ENCODE results near the gene PCDHGA4.
"Not testable (repeated sequence)": the region's sequence is repeated elsewhere in the genome, so short reads cannot be mapped to it uniquely, and the experiment has no call there.

Gene PCDHGA4

DNA sequence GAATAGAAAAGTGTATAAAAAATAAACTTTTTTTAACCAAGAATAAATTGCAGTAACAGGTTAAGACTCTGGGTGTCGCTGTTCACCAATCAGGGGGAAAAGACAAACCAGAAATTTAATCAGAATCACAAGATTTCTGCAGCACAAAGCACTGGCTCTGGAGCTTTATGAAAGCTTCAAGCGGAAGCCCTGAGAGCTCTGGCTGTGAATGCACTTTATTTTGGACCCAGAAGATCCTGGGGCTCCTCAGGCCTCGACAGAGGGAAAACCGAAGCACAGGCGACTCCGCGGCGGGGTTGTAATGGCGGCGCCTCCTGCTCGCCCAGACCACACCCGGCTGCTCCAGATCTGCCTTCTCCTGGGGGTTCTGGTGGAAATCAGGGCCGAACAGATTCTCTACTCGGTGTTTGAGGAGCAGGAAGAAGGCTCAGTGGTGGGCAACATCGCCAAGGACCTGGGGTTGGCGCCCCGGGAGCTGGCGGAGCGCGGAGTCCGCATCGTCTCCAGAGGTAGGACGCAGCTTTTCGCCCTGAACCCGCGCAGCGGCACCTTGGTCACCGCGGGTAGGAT lies at the start of gene PCDHGA4:
Gene PCDHGA4, plus strand, starts transcription at position 122 of the 570 bp plus-strand sequence. Its CDS starts 87 bp downstream, at position 209.
- no peak for DNase-seq

- no peak for DNase-seq
These were observed 48.2 kb upstream of the PCDHGA4 start for GRCh38 chr5:141306630-141307029.

DNA sequence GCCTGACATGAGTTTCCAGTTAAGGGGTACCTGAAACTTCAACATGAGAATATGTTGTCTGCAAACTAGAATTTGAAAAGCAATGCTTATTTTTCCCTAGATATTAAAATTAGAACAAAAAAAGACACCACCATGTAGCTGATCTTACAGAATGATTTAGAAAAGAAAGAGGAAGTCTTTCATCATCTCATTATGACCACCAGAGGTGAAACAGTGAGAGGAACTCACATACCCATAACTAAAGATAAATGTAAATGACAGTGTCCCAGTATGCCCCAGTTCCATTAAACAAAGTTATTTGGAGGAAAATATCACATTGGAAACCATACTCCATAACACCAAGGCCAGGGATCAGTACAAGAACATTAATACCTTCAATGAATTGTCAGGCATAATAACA lies 41.1 kb upstream of the PCDHGA4 start:
- no peak for DNase-seq

GRCh38 chr5:141316963-141317362 lies 37.9 kb upstream of the PCDHGA4 start:
- not testable (repeated sequence) for DNase-seq

DNA sequence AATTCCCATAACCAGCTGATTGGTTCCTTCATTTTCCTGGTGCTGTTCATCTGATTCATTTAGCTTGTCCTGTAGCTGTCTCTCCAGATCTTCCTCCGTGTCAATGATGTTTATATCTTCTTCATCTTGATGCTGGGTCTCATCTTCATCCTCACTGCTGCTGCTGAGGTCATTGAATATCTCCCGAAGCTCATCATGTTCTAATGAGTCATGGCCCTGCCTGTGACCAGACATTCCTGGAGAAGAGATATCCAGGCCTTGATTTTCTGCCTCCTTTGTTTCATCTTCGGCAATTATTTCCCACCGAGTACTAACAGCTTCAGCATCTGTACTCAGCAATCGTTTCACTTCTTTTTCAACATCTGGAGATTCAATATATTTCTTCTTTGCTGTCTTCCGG lies 35.6 kb upstream of the PCDHGA4 start:
- no peak for DNase-seq

GRCh38 chr5:141319699-141320098 lies 35.1 kb upstream of the PCDHGA4 start:
- DNase-seq, result no peak

- DNase-seq, result peak; percentile 81 to 93
These were observed 34.3 kb upstream of the PCDHGA4 start, which contains the start of gene TAF7 for GRCh38 chr5:141320225-141321169. Gene TAF7, minus strand, starts transcription at chr5:141320784. Its CDS starts 740 bp downstream, at chr5:141320044.

GRCh38 chr5:141322261-141322660 lies 32.6 kb upstream of the PCDHGA4 start:
- no peak for DNase-seq

- DNase-seq, result peak in 1 of 2 experiments; percentile 39
These were observed 28.6 kb upstream of the PCDHGA4 start for GRCh38 chr5:141326088-141326854.

GRCh38 chr5:141328231-141328630 lies 26.6 kb upstream of the PCDHGA4 start:
- DNase-seq, result no peak

GRCh38 chr5:141330299-141331080 lies 24.3 kb upstream of the PCDHGA4 start, which contains the start of gene PCDHGA1:
Gene PCDHGA1, plus strand, starts transcription at chr5:141330514.
- DNase-seq, result peak in 1 of 2 experiments; percentile 40

GRCh38 chr5:141332571-141332970 lies 22.2 kb upstream of the PCDHGA4 start:
- not testable (repeated sequence) for DNase-seq

- DNase-seq, result peak in 1 of 2 experiments; percentile 31
These were observed 16.1 kb upstream of the PCDHGA4 start, which contains the start of gene PCDHGA2 for GRCh38 chr5:141338538-141339306. Gene PCDHGA2, plus strand, starts transcription at chr5:141338760.

DNA sequence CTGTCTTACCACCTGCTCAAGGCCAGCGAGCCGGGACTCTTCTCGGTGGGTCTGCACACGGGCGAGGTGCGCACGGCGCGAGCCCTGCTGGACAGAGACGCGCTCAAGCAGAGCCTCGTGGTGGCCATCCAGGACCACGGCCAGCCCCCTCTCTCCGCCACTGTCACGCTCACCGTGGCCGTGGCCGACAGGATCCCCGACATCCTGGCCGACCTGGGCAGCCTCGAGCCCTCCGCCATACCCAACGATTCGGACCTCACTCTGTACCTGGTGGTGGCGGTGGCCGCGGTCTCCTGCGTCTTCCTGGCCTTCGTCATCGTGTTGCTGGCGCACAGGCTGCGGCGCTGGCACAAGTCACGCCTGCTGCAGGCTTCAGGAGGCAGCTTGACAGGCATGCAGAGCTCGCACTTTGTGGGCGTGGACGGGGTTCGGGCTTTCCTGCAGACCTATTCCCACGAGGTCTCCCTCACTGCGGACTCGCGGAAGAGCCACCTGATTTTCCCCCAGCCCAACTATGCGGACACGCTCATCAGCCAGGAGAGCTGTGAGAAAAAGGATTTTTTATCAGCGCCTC lies 14.0 kb upstream of the PCDHGA4 start:
- DNase-seq, result not testable (repeated sequence)

DNA sequence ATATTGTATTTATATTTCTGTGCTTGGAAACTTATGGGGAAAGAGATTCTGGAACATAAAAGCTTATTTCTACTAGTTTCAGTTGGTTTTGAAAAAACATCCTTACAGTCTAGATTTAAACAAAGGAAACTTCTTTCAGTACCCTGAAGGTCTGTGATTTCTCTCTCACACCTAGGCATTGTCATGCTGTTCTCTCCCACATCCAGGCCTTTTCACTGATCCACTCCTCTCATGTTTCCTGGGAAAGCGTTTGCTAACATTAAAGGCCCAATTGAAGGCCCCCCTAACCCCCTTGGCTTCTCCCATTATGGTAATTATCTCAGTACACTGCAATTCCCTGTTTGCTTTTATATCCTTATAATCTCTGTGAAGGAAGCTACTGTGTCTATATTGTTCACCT lies 12.0 kb upstream of the PCDHGA4 start:
- no peak for DNase-seq

DNA sequence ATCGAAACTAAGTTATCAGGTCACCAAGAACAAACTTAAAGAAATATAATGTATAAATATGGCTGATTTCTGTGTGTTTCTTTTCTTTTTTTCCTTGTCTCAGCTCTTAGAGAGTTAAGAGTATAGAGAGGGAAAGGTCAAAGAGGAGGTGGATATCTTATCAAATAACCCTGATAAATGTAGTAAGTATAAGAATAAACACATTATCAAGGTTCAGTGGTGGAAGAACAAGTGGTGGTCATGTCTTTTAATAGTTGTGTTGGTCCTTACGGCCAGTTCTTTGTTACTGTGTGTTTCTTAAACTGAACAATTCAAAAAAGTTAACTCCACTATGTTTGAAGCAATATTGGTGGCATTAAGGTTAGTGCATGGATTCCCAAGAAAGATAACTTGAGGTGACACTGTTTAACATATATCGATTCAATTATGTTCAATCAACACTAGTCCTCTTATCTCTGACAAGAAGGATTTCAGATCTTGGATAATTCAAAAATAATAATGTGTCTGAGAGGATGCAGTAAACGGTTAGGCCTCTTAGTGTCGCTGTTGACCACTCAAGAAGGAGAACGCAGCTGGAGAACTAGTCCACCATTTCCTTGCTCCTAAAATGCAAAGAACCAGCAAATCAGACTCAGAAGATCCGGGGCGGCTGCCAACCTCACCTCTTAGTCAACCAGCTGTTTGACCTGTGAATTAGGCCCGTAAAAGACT lies 11.4 kb upstream of the PCDHGA4 start, which contains the start of gene PCDHGA3:
Gene PCDHGA3, plus strand, starts transcription at position 588 of the 711 bp plus-strand sequence. CDS start 205 bp downstream, outside the sequence.
- no peak for DNase-seq

DNA sequence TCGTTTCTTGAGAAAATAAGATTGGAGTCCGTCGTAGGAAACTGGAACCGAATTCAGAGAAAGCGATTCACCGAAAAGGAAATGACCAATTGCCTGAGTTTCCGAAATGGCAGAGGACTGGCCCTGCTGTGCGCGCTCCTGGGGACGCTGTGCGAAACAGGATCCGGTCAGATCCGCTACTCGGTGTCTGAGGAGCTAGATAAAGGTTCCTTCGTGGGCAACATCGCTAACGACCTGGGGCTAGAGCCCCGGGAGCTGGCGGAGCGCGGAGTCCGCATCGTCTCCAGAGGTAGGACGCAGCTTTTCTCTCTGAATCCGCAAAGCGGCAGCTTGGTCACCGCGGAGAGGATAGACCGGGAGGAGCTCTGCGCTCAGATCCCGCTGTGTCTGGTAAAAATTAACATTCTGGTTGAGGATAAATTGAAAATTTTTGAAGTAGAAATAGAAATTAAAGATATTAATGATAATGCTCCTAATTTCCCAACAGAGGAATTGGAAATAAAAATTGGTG lies 10.8 kb upstream of the PCDHGA4 start:
- DNase-seq, result no peak

DNA sequence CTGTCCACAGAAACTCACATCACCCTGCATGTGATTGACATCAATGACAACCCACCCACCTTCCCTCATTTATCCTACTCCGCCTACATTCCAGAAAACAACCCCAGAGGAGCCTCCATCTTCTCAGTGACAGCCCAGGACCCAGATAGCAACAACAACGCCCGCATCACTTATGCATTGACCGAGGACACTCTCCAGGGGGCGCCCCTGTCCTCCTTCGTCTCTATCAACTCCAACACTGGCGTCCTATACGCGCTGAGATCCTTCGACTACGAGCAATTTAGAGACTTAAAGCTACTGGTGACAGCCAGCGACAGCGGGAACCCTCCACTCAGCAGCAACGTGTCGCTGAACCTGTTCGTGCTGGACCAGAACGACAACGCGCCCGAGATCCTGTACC lies 9.5 kb upstream of the PCDHGA4 start:
- no peak for DNase-seq

DNA sequence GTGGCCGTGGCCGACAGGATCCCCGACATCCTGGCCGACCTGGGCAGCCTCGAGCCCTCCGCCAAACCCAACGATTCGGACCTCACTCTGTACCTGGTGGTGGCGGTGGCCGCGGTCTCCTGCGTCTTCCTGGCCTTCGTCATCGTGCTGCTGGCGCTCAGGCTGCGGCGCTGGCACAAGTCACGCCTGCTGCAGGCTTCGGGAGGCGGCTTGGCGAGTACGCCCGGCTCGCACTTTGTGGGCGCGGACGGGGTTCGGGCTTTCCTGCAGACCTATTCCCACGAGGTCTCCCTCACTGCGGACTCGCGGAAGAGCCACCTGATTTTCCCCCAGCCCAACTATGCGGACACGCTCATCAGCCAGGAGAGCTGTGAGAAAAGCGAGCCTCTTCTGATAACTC lies 8.8 kb upstream of the PCDHGA4 start:
- not testable (repeated sequence) for DNase-seq
